Endothelial cell of umbilical vein (primary cell): ENCODE measurements around the gene IDI2. TPM values are rescaled to one million over a fixed set of nuclear protein-coding genes. Genes with fewer than 3 reads are reported as not detected.

Source experiments
- BruUV-seq: library from RNA; stranded (reverse); fragments of 400-500 nt; replicated peaks from 2 replicates; lab custom pipeline; 2021; lab: Mats Ljungman, UMichigan
- CTCF ChIA-PET: fragments of 300-600, 350-600 bp; sonication (Branson Sonifier 250); formaldehyde crosslinking; loops from one replicate; lab custom pipeline; 2021; ENCODE audit warnings: antibody characterized with exemption, inconsistent platforms; lab: Charles Lee
- POLR2A ChIA-PET: fragments of 300-600, 350-600 bp; sonication (Branson Sonifier 250); formaldehyde crosslinking; loops from one replicate; lab custom pipeline; 2021; ENCODE audit warnings: antibody characterized with exemption, inconsistent platforms; lab: Charles Lee
- DNase-seq: peaks from one replicate; pipeline ENCODE4 v3.0.0-alpha.2; 2011; ENCODE audit warnings: low read depth, low spot score
- FAIRE-seq: peaks from 2 replicates; lab custom pipeline; 2011; peaks lifted over from hg19 to GRCh38; lab: Jason Lieb, UNC
- H2AFZ ChIP-seq: 2 replicates; pipeline ENCODE4 v1.6.0; 2012; ENCODE audit warnings: low read depth, low read length, control low read depth, inconsistent platforms
- H3K27ac ChIP-seq: 2 replicates; pipeline ENCODE4 v1.5.1; 2011; ENCODE audit warnings: low read depth, mild to moderate bottlenecking, control low read depth, low read length, moderate library complexity; ENCODE audit not compliant: insufficient read depth
- H3K27me3 ChIP-seq, 2 experiments: 2 replicates each; pipeline versions ENCODE4 v1.6.0 to v1.6.1; 2011; ENCODE audit warnings: low read length in 2 of 2, mixed read lengths in 1 of 2; ENCODE audit not compliant: control insufficient read depth in 2 of 2, insufficient read depth in 2 of 2
- H3K36me3 ChIP-seq, 2 experiments: 2 replicates in 1 of 2; 3 replicates in 1 of 2; pipeline ENCODE4 v1.5.1; 2011; ENCODE audit warnings: low read length in 2 of 2, mild to moderate bottlenecking in 1 of 2, moderate library complexity in 1 of 2; ENCODE audit not compliant: control insufficient read depth in 2 of 2, insufficient read depth in 2 of 2; ENCODE audit errors: extremely low read depth in 1 of 2
- H3K4me1 ChIP-seq: 3 replicates; pipeline ENCODE4 v1.5.1; 2011; ENCODE audit warnings: mild to moderate bottlenecking, low read length; ENCODE audit not compliant: control insufficient read depth, insufficient read depth; ENCODE audit errors: extremely low read depth
- H3K4me2 ChIP-seq: 2 replicates; pipeline ENCODE4 v1.6.1; 2011; ENCODE audit warnings: low read length, control low read depth, mixed read lengths; ENCODE audit not compliant: insufficient read depth
- H3K4me3 ChIP-seq, 3 experiments: fragments of 200-600 bp in 1 of 3; sonication (generic), shearing (Covaris generic) in 1 of 3; replicated peaks in 1 of 3; 2 replicates each; pipeline ENCODE4 v1.5.1; 2011 to 2016; ENCODE audit warnings: control low read depth in 3 of 3, low read length in 3 of 3, mild to moderate bottlenecking in 2 of 3, inconsistent platforms in 1 of 3, low read depth in 1 of 3, moderate library complexity in 1 of 3; ENCODE audit not compliant: insufficient read depth in 1 of 3
- H3K79me2 ChIP-seq: 2 replicates; pipeline ENCODE4 v1.6.0; 2012; ENCODE audit warnings: low read length, inconsistent platforms; ENCODE audit not compliant: control insufficient read depth, insufficient read depth
- H3K9ac ChIP-seq: replicated peaks from 2 replicates; pipeline ENCODE3; 2011; ENCODE audit warnings: low read length, control low read depth; ENCODE audit not compliant: insufficient read depth; ENCODE audit errors: extremely low read depth
- H3K9me1 ChIP-seq: replicated peaks from 3 replicates; pipeline ENCODE4 v1.6.0; 2011; ENCODE audit warnings: mild to moderate bottlenecking, low read length; ENCODE audit not compliant: control insufficient read depth, insufficient read depth; ENCODE audit errors: extremely low read depth
- H3K9me3 ChIP-seq: replicated peaks from 2 replicates; pipeline ENCODE4 v1.5.1; 2012; ENCODE audit warnings: low read length, inconsistent platforms; ENCODE audit not compliant: control insufficient read depth, insufficient read depth
- H4K20me1 ChIP-seq: replicated peaks from 2 replicates; pipeline ENCODE3; 2011; ENCODE audit warnings: mild to moderate bottlenecking, low read length; ENCODE audit not compliant: control insufficient read depth, insufficient read depth; ENCODE audit errors: extremely low read depth
- EZH2 ChIP-seq: IDR thresholded peaks from 2 replicates; pipeline ENCODE4 v1.6.1; 2012; ENCODE audit warnings: borderline replicate concordance, low read depth, mild to moderate bottlenecking, moderate library complexity, low read length, inconsistent platforms; ENCODE audit not compliant: severe bottlenecking
- FOS ChIP-seq: IDR thresholded peaks from 2 replicates; pipeline ENCODE4 v1.6.1; 2011; ENCODE audit warnings: mild to moderate bottlenecking, low read length, moderate library complexity, borderline replicate concordance; ENCODE audit not compliant: insufficient read depth
- GATA2 ChIP-seq: IDR thresholded peaks from 2 replicates; pipeline ENCODE4 v1.7.0; 2011; ENCODE audit warnings: low read depth, mild to moderate bottlenecking, moderate library complexity, mixed read lengths, low read length; ENCODE audit not compliant: insufficient read length, insufficient read depth
- JUN ChIP-seq: IDR thresholded peaks from 2 replicates; pipeline ENCODE4 v1.6.1; 2011; ENCODE audit warnings: borderline replicate concordance, low read depth; ENCODE audit not compliant: insufficient read length, insufficient read depth
- POLR2A ChIP-seq: IDR thresholded peaks from 2 replicates; pipeline ENCODE4 v1.6.1; 2012; ENCODE audit warnings: low read depth, mild to moderate bottlenecking, control low read depth, low read length
- POLR2AphosphoS5 ChIP-seq: IDR thresholded peaks from 2 replicates; pipeline ENCODE4 v1.6.1; 2012; ENCODE audit warnings: low read depth, mild to moderate bottlenecking, control low read depth, low read length, moderate library complexity; ENCODE audit not compliant: insufficient read depth
- dilution Hi-C: fragments of 300-500 bp; cut with MboI; formaldehyde crosslinking; loops from one replicate; pipeline ENCODE4 v1.15.0; 2019; ENCODE audit warnings: low sequenced_read_pairs; ENCODE audit not compliant: extremely low pct_ligation_motif_present
- intact Hi-C: fragments of 100-400 bp; cut with micrococcal nuclease; formaldehyde crosslinking; loops from one replicate; pipeline ENCODE4 v1.10.0; 2022
- polyA plus RNA-seq, 4 experiments: library from polyadenylated mRNA; depleted of rRNA in 3 of 4; stranded (reverse) in 3 of 4; unstranded in 1 of 4; fragments of >200 nt; gene quantifications; 2 replicates each; pipeline versions ENCODE4 v1.2.1 to v1.2.3, GENCODE V29; 2011 to 2012; ENCODE audit warnings: missing spikeins in 1 of 4
- total RNA-seq: library from RNA; stranded (reverse); gene quantifications from 2 replicates; pipeline ENCODE4 v1.2.3, GENCODE V29; 2021
- TF ChIP-seq, protein P1 (sequence below), 2 donors: IDR thresholded peaks; 1 replicate in 1 of 2; 2 replicates in 1 of 2; pipeline ENCODE4 v1.5.1; 2011; ENCODE audit warnings: low read length in 2 of 2, mild to moderate bottlenecking in 2 of 2, moderate library complexity in 2 of 2, control low read depth in 1 of 2, inconsistent platforms in 1 of 2, low read depth in 1 of 2; ENCODE audit not compliant: insufficient read depth in 1 of 2; ENCODE audit errors: extremely low read depth in 1 of 2
- TF ChIP-seq, protein P2 (sequence below): IDR thresholded peaks from 2 replicates; pipeline ENCODE4 v1.6.1; 2011; ENCODE audit not compliant: insufficient read depth, insufficient read length

IDI2 gene
- total and polyA plus RNA-seq, 2 donors (not counting 3 experiments of a cell fraction or from before 2014, with no cell fraction given): not detected

DNA sequence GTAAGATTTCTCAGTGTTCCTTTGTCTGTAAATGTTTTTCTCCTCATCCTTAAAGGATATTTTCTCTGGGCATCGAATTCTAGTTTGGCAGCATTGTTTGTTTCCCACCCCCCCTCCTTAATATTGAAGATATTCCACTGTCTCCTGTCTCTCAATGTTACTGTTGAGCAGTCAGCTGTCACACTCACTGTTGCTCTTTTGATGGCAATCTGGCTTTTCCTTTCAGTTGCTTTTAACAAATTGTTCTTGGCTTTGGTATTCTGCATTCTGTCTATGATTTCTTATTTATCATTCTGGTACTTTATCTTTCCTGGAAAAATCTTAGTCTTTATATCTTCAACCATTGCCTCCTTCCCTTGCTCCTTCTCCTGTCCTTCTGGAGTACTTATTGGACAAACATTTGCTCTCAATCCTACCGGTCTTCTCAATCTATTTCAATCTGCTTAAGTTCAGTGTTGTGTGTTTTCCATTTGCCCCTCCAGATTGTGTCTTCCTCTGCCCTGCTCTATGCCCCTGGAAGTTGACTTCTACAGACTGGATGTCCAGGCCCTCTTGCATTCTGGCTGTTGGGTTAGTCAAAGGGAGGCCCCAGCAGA lies 46.7 kb downstream of the IDI2 start:
- Histone ChIP-seq H3K79me2 (no peaks in the 10 kb centered on the region), H4K20me1 (no peaks in the 10 kb centered on the region), H3K4me3 (no peak overlapping the region), H3K27me3 (no peaks in the 10 kb centered on the region), H3K9me3 (no peaks in the 10 kb centered on the region), H3K36me3 (no peaks in the 10 kb centered on the region), H2AFZ (no peak overlapping the region), H3K27ac (no peak overlapping the region), H3K4me1 (no peaks in the 10 kb centered on the region), H3K9ac (no peak overlapping the region), H3K9me1 (no peaks in the 10 kb centered on the region), H3K4me2 (no peak overlapping the region)
- FAIRE-seq: no peak
- no TSS peak for BruUV-seq
- intact Hi-C loops: no loop called here
- no peak for DNase-seq
- dilution Hi-C loops: no loop called here
- ChIA-PET POLR2A (no interaction called here), CTCF (interaction anchor here (1.5 kb wide), 1 partner anchor 8 kb away, joined by 3 read pairs; no protein-coding TSS in a partner anchor)
- no peak for TF ChIP-seq POLR2AphosphoS5
- TF ChIP-seq POLR2A: no peak
- TF ChIP-seq, protein P1, sequence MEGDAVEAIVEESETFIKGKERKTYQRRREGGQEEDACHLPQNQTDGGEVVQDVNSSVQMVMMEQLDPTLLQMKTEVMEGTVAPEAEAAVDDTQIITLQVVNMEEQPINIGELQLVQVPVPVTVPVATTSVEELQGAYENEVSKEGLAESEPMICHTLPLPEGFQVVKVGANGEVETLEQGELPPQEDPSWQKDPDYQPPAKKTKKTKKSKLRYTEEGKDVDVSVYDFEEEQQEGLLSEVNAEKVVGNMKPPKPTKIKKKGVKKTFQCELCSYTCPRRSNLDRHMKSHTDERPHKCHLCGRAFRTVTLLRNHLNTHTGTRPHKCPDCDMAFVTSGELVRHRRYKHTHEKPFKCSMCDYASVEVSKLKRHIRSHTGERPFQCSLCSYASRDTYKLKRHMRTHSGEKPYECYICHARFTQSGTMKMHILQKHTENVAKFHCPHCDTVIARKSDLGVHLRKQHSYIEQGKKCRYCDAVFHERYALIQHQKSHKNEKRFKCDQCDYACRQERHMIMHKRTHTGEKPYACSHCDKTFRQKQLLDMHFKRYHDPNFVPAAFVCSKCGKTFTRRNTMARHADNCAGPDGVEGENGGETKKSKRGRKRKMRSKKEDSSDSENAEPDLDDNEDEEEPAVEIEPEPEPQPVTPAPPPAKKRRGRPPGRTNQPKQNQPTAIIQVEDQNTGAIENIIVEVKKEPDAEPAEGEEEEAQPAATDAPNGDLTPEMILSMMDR (IDR thresholded peaks at IDR 0.05; ENCODE audit: extremely low read depth in 1 of 2, insufficient read depth in 1 of 2, low read depth in 1 of 2, low read length in 2 of 2): no peak
- TF ChIP-seq, protein P2, sequence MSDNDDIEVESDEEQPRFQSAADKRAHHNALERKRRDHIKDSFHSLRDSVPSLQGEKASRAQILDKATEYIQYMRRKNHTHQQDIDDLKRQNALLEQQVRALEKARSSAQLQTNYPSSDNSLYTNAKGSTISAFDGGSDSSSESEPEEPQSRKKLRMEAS: no peak

DNA sequence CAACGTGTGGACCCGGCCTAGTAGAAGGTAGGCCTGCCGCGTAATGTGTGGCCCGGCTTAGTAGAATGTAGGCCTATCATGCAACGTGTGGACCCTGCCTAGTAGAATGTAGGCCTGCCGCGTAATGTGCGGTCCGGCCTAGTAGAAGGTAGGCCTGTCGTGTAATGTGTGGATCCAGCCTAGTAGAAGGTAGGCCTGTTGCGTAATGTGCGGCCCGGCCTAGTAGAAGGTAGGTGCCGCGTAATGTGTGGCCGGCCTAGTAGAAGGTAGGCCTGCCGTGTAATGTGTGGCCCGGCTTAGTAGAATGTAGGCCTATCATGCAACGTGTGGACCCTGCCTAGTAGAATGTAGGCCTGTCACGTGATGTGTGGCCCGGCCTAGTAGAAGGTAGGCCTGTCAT lies 49.3 kb downstream of the IDI2 start:
- H2AFZ ChIP-seq: no peak overlapping the region
- CTCF ChIA-PET: no interaction called here
- H3K27ac ChIP-seq: no peak overlapping the region
- H3K27me3 ChIP-seq: no peaks in the 10 kb centered on the region
- no peaks in the 10 kb centered on the region for H3K79me2 ChIP-seq
- TF ChIP-seq, protein P1 (IDR thresholded peaks at IDR 0.05; ENCODE audit: extremely low read depth in 1 of 2, insufficient read depth in 1 of 2, low read depth in 1 of 2, low read length in 2 of 2): no peak
- TF ChIP-seq EZH2 (no peak), GATA2 (no peak), FOS (no peak), POLR2A (no peak), JUN (no peak)
- intact Hi-C loops: no loop called here
- H3K9me1 ChIP-seq: no peaks in the 10 kb centered on the region
- POLR2A ChIA-PET: no interaction called here
- H3K9me3 ChIP-seq: no peaks in the 10 kb centered on the region
- no peaks in the 10 kb centered on the region for H3K36me3 ChIP-seq
- H3K4me2 ChIP-seq: no peak overlapping the region
- dilution Hi-C loops: no loop called here
- no TSS peak for BruUV-seq
- H3K9ac ChIP-seq: no peak overlapping the region
- H4K20me1 ChIP-seq: no peaks in the 10 kb centered on the region
- no peak for DNase-seq
- no peak overlapping the region for H3K4me3 ChIP-seq
- no peaks in the 10 kb centered on the region for H3K4me1 ChIP-seq
- FAIRE-seq: no peak
